Neuronal stem cell (in vitro differentiated cells): Measurements from ENCODE around the gene SYT9.

ENCODE experiments used
- DNase-seq: peaks from one replicate; pipeline ENCODE4 v3.0.0-alpha.2; 2013; ENCODE audit warnings: low spot score
- H2AFZ ChIP-seq: one replicate; pipeline ENCODE4 v1.6.1; 2013; ENCODE audit warnings: mild to moderate bottlenecking, low read length, inconsistent platforms
- H2AK5ac ChIP-seq: 2 replicates; pipeline ENCODE4 v1.6.1; 2013; ENCODE audit warnings: low read depth, mild to moderate bottlenecking, inconsistent platforms, low read length, moderate library complexity, mixed read lengths
- H2BK120ac ChIP-seq: 2 replicates; pipeline ENCODE4 v1.6.1; 2013; ENCODE audit warnings: low read depth, mild to moderate bottlenecking, inconsistent platforms, low read length, moderate library complexity, mixed read lengths
- H2BK12ac ChIP-seq: one replicate; pipeline ENCODE4 v1.6.1; 2013; ENCODE audit warnings: low read length, inconsistent platforms
- H2BK15ac ChIP-seq: 2 replicates; pipeline ENCODE4 v1.6.1; 2013; ENCODE audit warnings: mild to moderate bottlenecking, low read length, inconsistent platforms, mixed read lengths
- H2BK5ac ChIP-seq: one replicate; pipeline ENCODE4 v1.6.1; 2013; ENCODE audit warnings: inconsistent platforms, mild to moderate bottlenecking, low read length, moderate library complexity
- H3K14ac ChIP-seq: one replicate; pipeline ENCODE4 v1.6.1; 2013; ENCODE audit warnings: low read length, inconsistent platforms
- H3K18ac ChIP-seq: 2 replicates; pipeline ENCODE4 v1.6.1; 2013; ENCODE audit warnings: low read length, inconsistent platforms
- H3K23ac ChIP-seq: 2 replicates; pipeline ENCODE4 v1.6.1; 2013; ENCODE audit warnings: low read depth, mild to moderate bottlenecking, mixed read lengths, low read length, inconsistent platforms; ENCODE audit not compliant: poor library complexity
- H3K27ac ChIP-seq: replicated peaks from 3 replicates; pipeline ENCODE4 v1.5.1; 2013; ENCODE audit warnings: low read length, inconsistent platforms
- H3K27me3 ChIP-seq, 3 experiments: 2 replicates each; pipeline ENCODE4 v1.6.1; 2013; ENCODE audit warnings: low read length in 3 of 3, mild to moderate bottlenecking in 2 of 3, inconsistent platforms in 1 of 3, low read depth in 1 of 3, mixed read lengths in 1 of 3, moderate library complexity in 1 of 3; ENCODE audit not compliant: control insufficient read depth in 3 of 3, insufficient read depth in 3 of 3
- H3K36me3 ChIP-seq, 2 donors: replicated peaks in 1 of 2; 2 replicates each; pipeline ENCODE4 v1.6.1; 2013; ENCODE audit warnings: low read length in 2 of 2; ENCODE audit not compliant: control insufficient read depth in 2 of 2, insufficient read depth in 2 of 2
- H3K4ac ChIP-seq: 2 replicates; pipeline ENCODE4 v1.6.1; 2013; ENCODE audit warnings: inconsistent platforms, mild to moderate bottlenecking, low read length, moderate library complexity
- H3K4me1 ChIP-seq, 2 donors: 1 replicate in 1 of 2; 2 replicates in 1 of 2; pipeline ENCODE4 v1.6.1; 2013; ENCODE audit warnings: low read length in 2 of 2, low read depth in 1 of 2; ENCODE audit not compliant: control insufficient read depth in 2 of 2, insufficient read depth in 1 of 2
- H3K4me2 ChIP-seq: one replicate; pipeline ENCODE4 v1.6.1; 2013; ENCODE audit warnings: mild to moderate bottlenecking, low read length, inconsistent platforms; ENCODE audit not compliant: insufficient read depth, poor library complexity, severe bottlenecking
- H3K4me3 ChIP-seq, 2 donors: 2 replicates each; pipeline ENCODE4 v1.5.1; 2013; ENCODE audit warnings: low read length in 2 of 2, mild to moderate bottlenecking in 2 of 2, inconsistent platforms in 1 of 2, moderate library complexity in 1 of 2
- H3K79me1 ChIP-seq: one replicate; pipeline ENCODE4 v1.6.1; 2013; ENCODE audit warnings: low read depth, mild to moderate bottlenecking, inconsistent platforms, low read length, moderate library complexity
- H3K9ac ChIP-seq: one replicate; pipeline ENCODE4 v1.6.1; 2013; ENCODE audit warnings: mild to moderate bottlenecking, low read depth, low read length, inconsistent platforms; ENCODE audit not compliant: poor library complexity
- H3K9me3 ChIP-seq, 2 donors: replicated peaks in 1 of 2; 2 replicates each; pipeline versions ENCODE3 to v1.6.1; 2013; ENCODE audit warnings: low read length in 2 of 2, mild to moderate bottlenecking in 2 of 2, inconsistent platforms in 1 of 2, low read depth in 1 of 2, mixed read lengths in 1 of 2, moderate library complexity in 1 of 2; ENCODE audit not compliant: control insufficient read depth in 2 of 2, insufficient read depth in 1 of 2
- H4K8ac ChIP-seq: one replicate; pipeline ENCODE4 v1.6.1; 2013; ENCODE audit warnings: low read depth, mild to moderate bottlenecking, inconsistent platforms, low read length, moderate library complexity
- H4K91ac ChIP-seq: one replicate; pipeline ENCODE4 v1.6.1; 2013; ENCODE audit warnings: low read length, low read depth, mild to moderate bottlenecking, inconsistent platforms; ENCODE audit not compliant: poor library complexity
- WGBS, 2 donors: extraction: QIAGEN DNeasy Blood & Tissue Kit; methylation state at CpG; one replicate each; pipeline ENCODE4 v1.1.7; 2013; ENCODE audit warnings: missing lambda C conversion rate in 2 of 2, mixed read lengths in 1 of 2; ENCODE audit not compliant: insufficient read length in 2 of 2, insufficient replicate concordance in 1 of 2; ENCODE audit errors: extremely low coverage in 2 of 2; 5-methylcytosine and 5-hydroxymethylcytosine counted together

Gene SYT9

GRCh38 chr11:7501894-7502293 is 250.2 kb downstream of the SYT9 start:
- H3K4me1 ChIP-seq: no peaks in the 10 kb centered on the region
- no peak overlapping the region for H4K8ac ChIP-seq
- H3K9ac ChIP-seq: no peak overlapping the region
- H2AK5ac ChIP-seq: no peak overlapping the region
- H3K18ac ChIP-seq: no peak overlapping the region
- no peak overlapping the region for H2BK5ac ChIP-seq
- H3K27me3 ChIP-seq: peaks cover 0 to 1% (median 0%) of the 10 kb centered on the region in 3 experiments
- H2BK120ac ChIP-seq: no peak overlapping the region
- no peak overlapping the region for H2BK12ac ChIP-seq
- no peak overlapping the region for H2BK15ac ChIP-seq
- no peak overlapping the region for H3K14ac ChIP-seq
- H3K79me1 ChIP-seq: no peaks in the 10 kb centered on the region
- no CpG with 5 or more reads among the region's 4 CpGs for WGBS, 2 donors
- no peak overlapping the region for H2AFZ ChIP-seq
- no peak overlapping the region for H3K4me3 ChIP-seq
- H3K9me3 ChIP-seq: no peaks in the 10 kb centered on the region
- DNase-seq: no peak
- H3K4ac ChIP-seq: no peak overlapping the region
- no peak overlapping the region for H3K4me2 ChIP-seq
- H3K36me3 ChIP-seq: no peaks in the 10 kb centered on the region
- no peak overlapping the region for H3K27ac ChIP-seq
- H3K23ac ChIP-seq: no peak overlapping the region
- no peak overlapping the region for H4K91ac ChIP-seq

- Histone ChIP-seq H3K18ac (no peak overlapping the region), H2BK5ac (no peak overlapping the region), H3K4ac (no peak overlapping the region), H2BK15ac (no peak overlapping the region), H3K23ac (no peak overlapping the region), H3K4me1 (no peaks in the 10 kb centered on the region), H2BK120ac (no peak overlapping the region), H4K8ac (no peak overlapping the region), H3K9ac (no peak overlapping the region), H3K27me3 (peaks cover 0 to 16% (median 0%) of the 10 kb centered on the region in 3 experiments), H3K4me2 (no peak overlapping the region), H2AFZ (no peak overlapping the region), H3K27ac (no peak overlapping the region), H3K36me3 (no peaks in the 10 kb centered on the region), H4K91ac (no peak overlapping the region), H3K14ac (no peak overlapping the region), H3K9me3 (no peaks in the 10 kb centered on the region), H3K4me3 (no peak overlapping the region), H3K79me1 (no peaks in the 10 kb centered on the region), H2BK12ac (no peak overlapping the region), H2AK5ac (no peak overlapping the region)
- no peak for DNase-seq
- WGBS, 2 donors: 100% methylated on average over 1 of the region's 3 CpGs; no CpG with 5 or more reads in 1 of the 2 donors
Measured at GRCh38 chr11:7506243-7506642, 254.5 kb downstream of the SYT9 start.

DNA sequence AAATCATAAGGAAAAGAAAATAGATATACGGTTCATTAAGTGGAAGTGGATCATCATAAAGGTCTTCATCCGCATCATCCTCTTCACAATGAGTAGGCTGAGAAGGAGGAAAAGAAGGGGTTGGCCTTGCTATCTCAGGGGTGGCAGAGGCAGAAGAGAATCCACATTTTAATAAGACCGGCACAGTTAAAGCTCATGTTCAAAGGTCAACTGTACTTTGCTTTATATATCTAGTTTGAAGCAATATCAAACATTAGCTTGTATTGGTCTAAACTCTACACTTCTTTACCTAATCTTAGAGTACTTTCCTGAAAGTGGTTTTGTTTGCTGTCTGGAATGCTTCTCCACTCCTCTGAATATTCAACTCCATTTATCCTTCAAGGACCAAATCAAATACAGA is 256.4 kb downstream of the SYT9 start:
- Histone ChIP-seq H4K91ac (no peak overlapping the region), H3K4me1 (peaks cover 6% of the 10 kb centered on the region in 2 donors), H3K4me3 (no peak overlapping the region), H3K36me3 (no peaks in the 10 kb centered on the region), H3K14ac (no peak overlapping the region), H2BK12ac (no peak overlapping the region), H3K9ac (no peak overlapping the region), H2BK5ac (no peak overlapping the region), H3K79me1 (no peaks in the 10 kb centered on the region), H4K8ac (no peak overlapping the region), H3K4ac (no peak overlapping the region), H3K9me3 (no peaks in the 10 kb centered on the region), H3K18ac (no peak overlapping the region), H2BK120ac (no peak overlapping the region), H2AK5ac (no peak overlapping the region), H3K27me3 (peaks cover 0 to 30% (median 0%) of the 10 kb centered on the region in 3 experiments), H2AFZ (no peak overlapping the region), H3K27ac (no peak overlapping the region), H2BK15ac (no peak overlapping the region), H3K4me2 (no peak overlapping the region), H3K23ac (no peak overlapping the region)
- no peak for DNase-seq
- WGBS, 2 donors: no CpG with 5 or more reads among the region's 3 CpGs

DNA sequence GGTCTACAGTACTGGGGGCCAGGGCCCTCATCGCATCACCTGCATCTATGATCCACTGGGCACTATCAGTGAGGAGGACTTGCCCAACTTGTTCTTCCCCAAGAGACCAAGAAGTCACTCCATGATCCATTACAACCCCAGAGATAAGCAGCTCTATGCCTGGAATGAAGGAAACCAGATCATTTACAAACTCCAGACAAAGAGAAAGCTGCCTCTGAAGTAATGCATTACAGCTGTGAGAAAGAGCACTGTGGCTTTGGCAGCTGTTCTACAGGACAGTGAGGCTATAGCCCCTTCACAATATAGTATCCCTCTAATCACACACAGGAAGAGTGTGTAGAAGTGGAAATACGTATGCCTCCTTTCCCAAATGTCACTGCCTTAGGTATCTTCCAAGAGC is 258.3 kb downstream of the SYT9 start:
- H3K23ac ChIP-seq: no peak overlapping the region
- H3K4ac ChIP-seq: no peak overlapping the region
- WGBS, 2 donors: no CpG with 5 or more reads among the region's 2 CpGs
- H3K4me2 ChIP-seq: no peak overlapping the region
- no peaks in the 10 kb centered on the region for H3K79me1 ChIP-seq
- H3K27me3 ChIP-seq: peaks cover 0 to 41% (median 7%) of the 10 kb centered on the region in 3 experiments
- H4K91ac ChIP-seq: no peak overlapping the region
- DNase-seq: no peak
- H2AK5ac ChIP-seq: no peak overlapping the region
- H4K8ac ChIP-seq: no peak overlapping the region
- no peak overlapping the region for H3K4me3 ChIP-seq
- H3K18ac ChIP-seq: no peak overlapping the region
- H2BK120ac ChIP-seq: no peak overlapping the region
- H3K36me3 ChIP-seq: no peaks in the 10 kb centered on the region
- no peaks in the 10 kb centered on the region for H3K9me3 ChIP-seq
- peak overlapping the region; percentile 67 for H3K14ac ChIP-seq
- H2AFZ ChIP-seq: no peak overlapping the region
- H3K4me1 ChIP-seq: peaks cover 6 to 10% of the 10 kb centered on the region in 2 donors
- no peak overlapping the region for H2BK15ac ChIP-seq
- no peak overlapping the region for H3K27ac ChIP-seq
- no peak overlapping the region for H2BK12ac ChIP-seq
- H3K9ac ChIP-seq: no peak overlapping the region
- H2BK5ac ChIP-seq: no peak overlapping the region
